HL-60 (cell line): ENCODE measurements around the gene AP3D1.

ENCODE experiments used
- DNase-seq, 2 experiments: peaks; one replicate each; pipeline ENCODE4 v3.0.0-alpha.2; 2010 to 2020; ENCODE audit warnings: low read depth in 1 of 2, low spot score in 1 of 2
- H3K27ac ChIP-seq: fragments of 250-450 bp; sonication (Bioruptor Pico); replicated peaks from 2 replicates; pipeline ENCODE4 v1.5.1; 2020; ENCODE audit warnings: mild to moderate bottlenecking, moderate library complexity
- H3K27me3 ChIP-seq: fragments of 250-450 bp; sonication (Bioruptor Pico); 2 replicates; pipeline ENCODE4 v1.5.1; 2021; ENCODE audit warnings: mild to moderate bottlenecking, moderate library complexity; ENCODE audit not compliant: insufficient read depth, poor library complexity, severe bottlenecking
- H3K4me3 ChIP-seq: replicated peaks from 2 replicates; pipeline ENCODE4 v1.5.1; 2011; ENCODE audit warnings: mild to moderate bottlenecking, control low read depth, low read length; ENCODE audit not compliant: insufficient read depth
- CTCF ChIP-seq: IDR thresholded peaks from one replicate; pipeline ENCODE4 v1.5.1; 2011; ENCODE audit warnings: low read length, control low read depth, inconsistent platforms; ENCODE audit not compliant: insufficient read depth
- GABPA ChIP-seq: IDR thresholded peaks from 2 replicates; pipeline ENCODE4 v1.6.1; 2012; ENCODE audit warnings: low read depth
- POLR2AphosphoS5 ChIP-seq: IDR thresholded peaks from 2 replicates; pipeline ENCODE4 v1.6.1; 2012; ENCODE audit warnings: low read depth
- REST ChIP-seq: IDR thresholded peaks from 2 replicates; pipeline ENCODE4 v1.6.1; 2012; ENCODE audit warnings: low read depth; ENCODE audit not compliant: insufficient replicate concordance
- SPI1 ChIP-seq: IDR thresholded peaks from 2 replicates; pipeline ENCODE4 v1.6.1; 2012; ENCODE audit warnings: low read depth, mild to moderate bottlenecking, borderline replicate concordance

AP3D1 gene

GRCh38 chr19:2180881-2181632, 29.7 kb upstream of the AP3D1 start:
- no peak for TF ChIP-seq SPI1
- TF ChIP-seq REST: no peak
- no peak for TF ChIP-seq POLR2AphosphoS5
- no peak for TF ChIP-seq CTCF
- no peak for TF ChIP-seq GABPA
- no peak for DNase-seq
- H3K4me3 ChIP-seq: no peak overlapping the region
- H3K27me3 ChIP-seq: no peaks in the 10 kb centered on the region
- H3K27ac ChIP-seq: no peak overlapping the region

- no peak for DNase-seq
- no peak overlapping the region for H3K27ac ChIP-seq
- TF ChIP-seq POLR2AphosphoS5: no peak
- H3K4me3 ChIP-seq: no peak overlapping the region
- H3K27me3 ChIP-seq: no peaks in the 10 kb centered on the region
Measured at GRCh38 chr19:2180114-2180513, 28.7 kb upstream of the AP3D1 start.

GRCh38 chr19:2179095-2179494, 27.7 kb upstream of the AP3D1 start:
- H3K4me3 ChIP-seq: no peak overlapping the region
- DNase-seq: no peak
- H3K27ac ChIP-seq: no peak overlapping the region
- H3K27me3 ChIP-seq: no peaks in the 10 kb centered on the region
- no peak for TF ChIP-seq REST
- TF ChIP-seq SPI1: no peak

- no peak overlapping the region for H3K27ac ChIP-seq
- no peak for TF ChIP-seq REST
- TF ChIP-seq POLR2AphosphoS5: no peak
- no peak for TF ChIP-seq CTCF
- TF ChIP-seq SPI1: no peak
- no peak for TF ChIP-seq GABPA
Measured at GRCh38 chr19:2176337-2176994, 25.1 kb upstream of the AP3D1 start.

More at GRCh38 chr19:2176337-2176994, 25.1 kb upstream of the AP3D1 start:
- no peak for DNase-seq
- Histone ChIP-seq H3K27me3 (no peaks in the 10 kb centered on the region), H3K4me3 (no peak overlapping the region)
